B cell (primary cell): Measurements from ENCODE around the gene RGL3. TPM values are rescaled to one million over a fixed set of nuclear protein-coding genes. Genes with fewer than 3 reads are reported as not detected.

Experiments
- ATAC-seq: fragments of 200-7000 bp; cut with Tn5 transposase; one replicate; pipeline ENCODE4 v1.10.0; 2021; ENCODE audit warnings: low read depth, mild to moderate bottlenecking, moderate number of reproducible peaks, moderate library complexity
- CTCF ChIA-PET: fragments of 350-600 bp; sonication (Branson Sonifier 250); formaldehyde crosslinking; loops from one replicate; lab custom pipeline; 2021; ENCODE audit warnings: antibody characterized with exemption, inconsistent platforms; lab: Charles Lee
- POLR2A ChIA-PET: fragments of 350-600 bp; sonication (Branson Sonifier 250); formaldehyde crosslinking; loops from one replicate; lab custom pipeline; 2021; ENCODE audit warnings: antibody characterized with exemption; lab: Charles Lee
- DNase-seq: peaks from one replicate; pipeline ENCODE4 v3.0.0; 2013
- H2AFZ ChIP-seq: 2 replicates; pipeline ENCODE4 v1.6.1; 2012; ENCODE audit warnings: mild to moderate bottlenecking, low read depth, low read length; ENCODE audit not compliant: insufficient read depth, poor library complexity, severe bottlenecking
- H3K27ac ChIP-seq, 2 donors: 1 replicate in 1 of 2; 2 replicates in 1 of 2; pipeline ENCODE4 v1.5.1; 2012 to 2013; ENCODE audit warnings: low read length in 2 of 2, mild to moderate bottlenecking in 2 of 2, moderate library complexity in 1 of 2
- H3K27me3 ChIP-seq, 4 experiments: fragments of 200-600 bp in 1 of 4; sonication (generic) in 1 of 4; replicated peaks in 1 of 4; 1 replicate in 2 of 4; 2 replicates in 2 of 4; pipeline versions ENCODE4 v1.6.1 to v1.7.0; 2013 to 2016; ENCODE audit warnings: low read length in 3 of 4, mild to moderate bottlenecking in 2 of 4, mixed read lengths in 1 of 4, moderate library complexity in 1 of 4; ENCODE audit not compliant: insufficient read depth in 4 of 4, control insufficient read depth in 3 of 4; ENCODE audit errors: control extremely low read depth in 1 of 4
- H3K36me3 ChIP-seq, 2 experiments: replicated peaks in 1 of 2; 1 replicate in 1 of 2; 2 replicates in 1 of 2; pipeline versions ENCODE4 v1.6.1 to v1.7.1; 2013; ENCODE audit warnings: low read length in 1 of 2; ENCODE audit not compliant: insufficient read depth in 2 of 2, control insufficient read depth in 1 of 2; ENCODE audit errors: control extremely low read depth in 1 of 2, extremely low read depth in 1 of 2
- H3K4me1 ChIP-seq, 2 donors: fragments of 200-600 bp in 1 of 2; sonication (generic) in 1 of 2; 1 replicate in 1 of 2; 2 replicates in 1 of 2; pipeline versions ENCODE4 v1.5.1 to v1.6.1; 2013 to 2017; ENCODE audit warnings: low read length in 2 of 2; ENCODE audit not compliant: control insufficient read depth in 2 of 2, insufficient read depth in 2 of 2
- H3K4me2 ChIP-seq: replicated peaks from 2 replicates; pipeline ENCODE3; 2012; ENCODE audit warnings: mild to moderate bottlenecking, low read depth, low read length; ENCODE audit not compliant: poor library complexity, severe bottlenecking
- H3K4me3 ChIP-seq, 5 experiments: fragments of 200-600 bp in 1 of 5; sonication (generic) in 1 of 5; 1 replicate in 3 of 5; 2 replicates in 2 of 5; pipeline versions ENCODE4 v1.5.1 to v1.7.0; 2011 to 2016; ENCODE audit warnings: low read length in 4 of 5, mild to moderate bottlenecking in 4 of 5, low read depth in 2 of 5, control low read depth in 1 of 5, moderate library complexity in 1 of 5; ENCODE audit not compliant: insufficient read depth in 1 of 5; ENCODE audit errors: control extremely low read depth in 1 of 5, extremely low read depth in 1 of 5
- H3K79me2 ChIP-seq: fragments of 200-600 bp; sonication (generic); one replicate; pipeline ENCODE4 v1.6.0; 2016; ENCODE audit warnings: low read length; ENCODE audit not compliant: control insufficient read depth, insufficient read depth
- H3K9ac ChIP-seq: fragments of 200-600 bp; sonication (generic); 2 replicates; pipeline ENCODE4 v1.6.1; 2017; ENCODE audit warnings: mild to moderate bottlenecking, low read length, moderate library complexity
- H3K9me3 ChIP-seq, 3 donors: one replicate each; pipeline versions ENCODE4 v1.6.1 to v1.7.1; 2013; ENCODE audit warnings: low read length in 2 of 3; ENCODE audit not compliant: control insufficient read depth in 2 of 3, insufficient read depth in 1 of 3; ENCODE audit errors: control extremely low read depth in 1 of 3
- H4K20me1 ChIP-seq: 2 replicates; pipeline ENCODE4 v1.6.0; 2012; ENCODE audit warnings: mild to moderate bottlenecking, low read length; ENCODE audit not compliant: insufficient read depth, control insufficient read depth, poor library complexity, severe bottlenecking
- H3K27ac Mint-ChIP-seq: one replicate; pipeline ENCODE4 v1.8.0; 2021; ENCODE audit warnings: mixed read lengths
- H3K27me3 Mint-ChIP-seq: one replicate; pipeline ENCODE4 v1.8.0; 2021; ENCODE audit warnings: mixed read lengths
- H3K4me1 Mint-ChIP-seq: one replicate; pipeline ENCODE4 v1.8.0; 2021; ENCODE audit warnings: mixed read lengths
- H3K4me3 Mint-ChIP-seq: one replicate; pipeline ENCODE4 v1.8.0; 2021; ENCODE audit warnings: mixed read lengths
- H3K9me3 Mint-ChIP-seq: one replicate; pipeline ENCODE4 v1.8.0; 2022; ENCODE audit warnings: mixed read lengths; ENCODE audit not compliant: insufficient read depth
- EZH2 ChIP-seq: IDR thresholded peaks from 2 replicates; pipeline ENCODE4 v1.6.1; 2012; ENCODE audit warnings: borderline replicate concordance, low read depth, mild to moderate bottlenecking, moderate library complexity, low read length; ENCODE audit not compliant: insufficient read depth, poor library complexity, severe bottlenecking
- WGBS: methylation state at CpG from one replicate; pipeline ENCODE4 v1.1.5; 2013; ENCODE audit warnings: missing lambda C conversion rate; ENCODE audit not compliant: insufficient coverage; 5-methylcytosine and 5-hydroxymethylcytosine counted together
- intact Hi-C: fragments of 100-400 bp; cut with micrococcal nuclease; formaldehyde crosslinking; loops from one replicate; pipeline ENCODE4 v1.10.0; 2022
- polyA plus RNA-seq: library from polyadenylated mRNA; depleted of rRNA; stranded (reverse); fragments of >200 nt; gene quantifications from 2 replicates; pipeline ENCODE4 v1.2.3, GENCODE V29; 2012
- total RNA-seq, 2 donors: library from RNA; stranded (reverse); fragments of 120-200 nt in 1 of 2; gene quantifications; 1 replicate in 1 of 2; 2 replicates in 1 of 2; pipeline versions ENCODE4 v1.2.3 to v1.2.4, GENCODE V29; 2013 to 2022
- TF ChIP-seq, protein P1 (sequence below): fragments of 200-600 bp; IDR thresholded peaks from one replicate; pipeline ENCODE4 v1.8.0; 2022; ENCODE audit warnings: antibody characterized with exemption, mild to moderate bottlenecking

Gene RGL3
- total and polyA plus RNA-seq, 2 donors (not counting 1 experiment from before 2014, with no cell fraction given): 0.54 to 2.8 TPM

DNA sequence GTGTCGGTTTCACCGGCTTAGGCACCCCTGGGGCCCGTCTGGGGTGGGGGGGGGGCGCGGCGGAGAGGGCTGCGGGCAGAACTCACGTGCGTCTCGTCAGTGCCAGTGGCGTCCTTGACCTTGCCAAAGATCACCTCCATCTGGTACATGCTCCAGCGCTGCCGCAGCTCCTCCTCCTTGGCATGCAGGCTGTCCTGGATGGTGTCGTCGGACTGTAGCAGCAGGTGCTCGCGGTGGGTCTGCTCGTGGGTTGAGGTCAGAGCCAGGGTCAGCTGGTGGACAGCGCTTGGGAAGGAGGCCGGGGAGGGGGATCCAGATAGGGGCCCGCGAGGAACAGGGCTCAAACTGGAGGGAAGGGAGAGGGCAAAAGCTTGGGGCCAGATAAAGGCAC is 4.7 kb upstream of the RGL3 start:
- POLR2A ChIA-PET: interaction anchor here (0.6 to 3.0 kb wide), 4 partner anchors 11 to 49 kb away, joined by 3 to 15 read pairs (median 4); partner anchors contain the start of genes ODAD3, PRKCSH and SWSAP1
- no peaks in the 10 kb centered on the region for H4K20me1 ChIP-seq
- H3K4me3 ChIP-seq: no peak overlapping the region
- Mint-ChIP-seq H3K27ac (no peak overlapping the region), H3K9me3 (no peaks in the 10 kb centered on the region), H3K4me1 (peaks cover 45% of the 10 kb centered on the region), H3K4me3 (peak overlapping the region; percentile 84), H3K27me3 (peaks cover 18% of the 10 kb centered on the region)
- H2AFZ ChIP-seq: no peak overlapping the region
- H3K27me3 ChIP-seq: peaks cover 0 to 43% (median 21%) of the 10 kb centered on the region in 4 experiments
- DNase-seq (peak; percentile 52), ATAC-seq (no peak)
- intact Hi-C loops: loop anchor here (5.0 kb wide), 2 partner anchors 159 to 376 kb away; no protein-coding TSS in a partner anchor
- H3K9ac ChIP-seq: no peak overlapping the region
- H3K4me2 ChIP-seq: peak overlapping the region; percentile 76
- H3K27ac ChIP-seq: no peak overlapping the region
- no peaks in the 10 kb centered on the region for H3K79me2 ChIP-seq
- no peaks in the 10 kb centered on the region for H3K36me3 ChIP-seq
- peaks cover 49 to 54% of the 10 kb centered on the region in 2 donors for H3K4me1 ChIP-seq
- peaks cover 0 to 47% (median 0%) of the 10 kb centered on the region in 3 donors for H3K9me3 ChIP-seq
- TF ChIP-seq EZH2: no peak
- TF ChIP-seq, protein P1, sequence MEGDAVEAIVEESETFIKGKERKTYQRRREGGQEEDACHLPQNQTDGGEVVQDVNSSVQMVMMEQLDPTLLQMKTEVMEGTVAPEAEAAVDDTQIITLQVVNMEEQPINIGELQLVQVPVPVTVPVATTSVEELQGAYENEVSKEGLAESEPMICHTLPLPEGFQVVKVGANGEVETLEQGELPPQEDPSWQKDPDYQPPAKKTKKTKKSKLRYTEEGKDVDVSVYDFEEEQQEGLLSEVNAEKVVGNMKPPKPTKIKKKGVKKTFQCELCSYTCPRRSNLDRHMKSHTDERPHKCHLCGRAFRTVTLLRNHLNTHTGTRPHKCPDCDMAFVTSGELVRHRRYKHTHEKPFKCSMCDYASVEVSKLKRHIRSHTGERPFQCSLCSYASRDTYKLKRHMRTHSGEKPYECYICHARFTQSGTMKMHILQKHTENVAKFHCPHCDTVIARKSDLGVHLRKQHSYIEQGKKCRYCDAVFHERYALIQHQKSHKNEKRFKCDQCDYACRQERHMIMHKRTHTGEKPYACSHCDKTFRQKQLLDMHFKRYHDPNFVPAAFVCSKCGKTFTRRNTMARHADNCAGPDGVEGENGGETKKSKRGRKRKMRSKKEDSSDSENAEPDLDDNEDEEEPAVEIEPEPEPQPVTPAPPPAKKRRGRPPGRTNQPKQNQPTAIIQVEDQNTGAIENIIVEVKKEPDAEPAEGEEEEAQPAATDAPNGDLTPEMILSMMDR: no peak
- CTCF ChIA-PET: interaction anchor here (0.6 to 5.4 kb wide), 8 partner anchors 11 to 180 kb away, joined by 3 to 41 read pairs (median 4); partner anchors contain the start of genes EPOR, ODAD3, PRKCSH and SWSAP1
- WGBS: 14% methylated on average over 21 of the region's 22 CpGs

DNA sequence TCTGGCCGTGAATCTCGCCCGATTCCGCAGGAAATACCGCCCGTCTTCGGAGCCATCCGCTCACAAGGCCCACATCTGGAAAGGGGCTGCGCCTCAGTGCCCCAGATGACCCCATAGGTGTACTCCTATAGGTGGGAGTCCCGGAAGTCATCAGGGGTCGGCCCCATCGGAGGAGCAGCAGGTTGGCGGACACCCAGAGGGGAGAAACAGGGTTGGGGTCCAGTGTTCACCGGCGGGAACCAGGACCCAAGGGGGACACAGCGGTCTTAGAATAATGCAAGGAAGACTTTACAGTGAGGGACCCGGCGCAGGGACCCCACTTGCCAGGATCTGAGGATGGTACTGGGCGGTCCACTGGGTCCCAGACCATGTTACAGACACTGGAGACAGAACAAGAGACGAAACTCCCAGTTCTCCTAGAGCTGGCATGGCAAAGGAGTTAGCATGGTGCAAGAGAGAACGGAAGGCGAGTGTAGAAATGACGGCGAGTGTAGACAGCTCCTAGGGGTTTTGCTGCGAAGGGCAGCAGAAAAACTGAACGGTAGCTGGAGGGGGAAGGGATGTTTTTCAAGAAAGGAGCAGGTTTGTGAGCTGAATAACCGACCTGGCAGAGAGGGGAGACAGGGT is 4.2 kb upstream of the RGL3 start:
- Histone ChIP-seq H3K27me3 (peaks cover 0 to 48% (median 24%) of the 10 kb centered on the region in 4 experiments), H3K27ac (no peak overlapping the region), H3K4me1 (peaks cover 54 to 59% of the 10 kb centered on the region in 2 donors), H2AFZ (peak overlapping the region; percentile 55), H4K20me1 (no peaks in the 10 kb centered on the region), H3K4me3 (peak overlapping the region in 3 of 5 experiments; percentile 40 to 57 (median 49)), H3K36me3 (no peaks in the 10 kb centered on the region), H3K9me3 (peaks cover 0 to 47% (median 0%) of the 10 kb centered on the region in 3 donors), H3K79me2 (no peaks in the 10 kb centered on the region), H3K9ac (peak overlapping the region; percentile 54), H3K4me2 (peak overlapping the region; percentile 76)
- CTCF ChIA-PET: interaction anchor here (0.6 to 5.4 kb wide), 9 partner anchors 12 to 180 kb away, joined by 3 to 41 read pairs (median 4); partner anchors contain the start of genes EPOR, ODAD3, PRKCSH and SWSAP1
- Mint-ChIP-seq H3K27ac (peak overlapping the region; percentile 58), H3K4me1 (peaks cover 50% of the 10 kb centered on the region), H3K4me3 (peak overlapping the region; percentile 84), H3K27me3 (peaks cover 18% of the 10 kb centered on the region), H3K9me3 (no peaks in the 10 kb centered on the region)
- intact Hi-C loops: loop anchor here (5.0 kb wide), 2 partner anchors 159 to 376 kb away; no protein-coding TSS in a partner anchor
- TF ChIP-seq, protein P1: no peak
- no peak for TF ChIP-seq EZH2
- POLR2A ChIA-PET: interaction anchor here (0.5 to 3.0 kb wide), 7 partner anchors 9 to 86 kb away, joined by 3 to 15 read pairs (median 4); partner anchors contain the start of genes ODAD3, PRKCSH and SWSAP1
- no peak for ATAC-seq
- DNase-seq: no peak
- 31% methylated on average over 27 of the region's 27 CpGs for WGBS
